GM23338 (cell line): ENCODE measurements around the gene GNB5.

Experiments
- CREB1 ChIP-seq: fragments of 250-450 bp; sonication (Bioruptor Pico); IDR thresholded peaks from 2 replicates; pipeline ENCODE4 v1.5.0; 2020; ENCODE audit warnings: low read depth, mild to moderate bottlenecking, moderate library complexity
- ETS1 ChIP-seq: IDR thresholded peaks from 2 replicates; pipeline ENCODE4 v1.6.1; 2016; ENCODE audit warnings: antibody characterized with exemption
- EZH2 ChIP-seq: fragments of 200-600 bp; sonication (generic); IDR thresholded peaks from one replicate; pipeline ENCODE4 v1.8.0; 2017; ENCODE audit warnings: antibody characterized with exemption, mild to moderate bottlenecking, low read depth; ENCODE audit not compliant: unreplicated experiment
- EZH2phosphoT487 ChIP-seq: fragments of 200-600 bp; sonication (generic); IDR thresholded peaks from one replicate; pipeline ENCODE4 v1.8.1; 2018; ENCODE audit warnings: antibody characterized with exemption; ENCODE audit not compliant: unreplicated experiment
- JUNB ChIP-seq: IDR thresholded peaks from one replicate; pipeline ENCODE4 v1.6.1; 2016; ENCODE audit warnings: antibody characterized with exemption; ENCODE audit not compliant: unreplicated experiment
- NANOG ChIP-seq: IDR thresholded peaks from 2 replicates; pipeline ENCODE4 v1.6.1; 2016; ENCODE audit warnings: antibody characterized with exemption, borderline replicate concordance
- POLR2AphosphoS5 ChIP-seq: IDR thresholded peaks from 2 replicates; pipeline ENCODE4 v1.6.1; 2016; ENCODE audit warnings: antibody characterized with exemption, low read depth
- STAT1 ChIP-seq: IDR thresholded peaks from one replicate; pipeline ENCODE4 v1.6.1; 2016; ENCODE audit warnings: antibody characterized with exemption; ENCODE audit not compliant: unreplicated experiment
- ZNF114 ChIP-seq: fragments of 250-450 bp; sonication (Bioruptor Pico); IDR thresholded peaks from 2 replicates; pipeline ENCODE4 v1.5.0; 2020; ENCODE audit warnings: mild to moderate bottlenecking, moderate library complexity
- ZNF331 ChIP-seq: fragments of 250-450 bp; sonication (Bioruptor Pico); IDR thresholded peaks from 2 replicates; pipeline ENCODE4 v1.5.0; 2020; ENCODE audit warnings: low read depth, mild to moderate bottlenecking, moderate library complexity
- ZNF462 ChIP-seq: fragments of 250-450 bp; sonication (Bioruptor Pico); IDR thresholded peaks from 2 replicates; pipeline ENCODE4 v1.5.0; 2020; ENCODE audit warnings: mild to moderate bottlenecking, moderate library complexity
- TF ChIP-seq, protein P1 (sequence below), 2 experiments: fragments of 200-600 bp in 1 of 2; sonication (generic) in 1 of 2; conservative IDR thresholded peaks; 2 replicates each; pipeline versions ENCODE4 v1.5.1 to v1.6.1; 2016 to 2017; ENCODE audit warnings: antibody characterized with exemption in 2 of 2, low read depth in 2 of 2, mild to moderate bottlenecking in 2 of 2, moderate library complexity in 1 of 2
- TF ChIP-seq, protein P2 (sequence below): IDR thresholded peaks from one replicate; pipeline ENCODE4 v1.6.1; 2018; ENCODE audit warnings: antibody characterized with exemption; ENCODE audit not compliant: unreplicated experiment

DNA sequence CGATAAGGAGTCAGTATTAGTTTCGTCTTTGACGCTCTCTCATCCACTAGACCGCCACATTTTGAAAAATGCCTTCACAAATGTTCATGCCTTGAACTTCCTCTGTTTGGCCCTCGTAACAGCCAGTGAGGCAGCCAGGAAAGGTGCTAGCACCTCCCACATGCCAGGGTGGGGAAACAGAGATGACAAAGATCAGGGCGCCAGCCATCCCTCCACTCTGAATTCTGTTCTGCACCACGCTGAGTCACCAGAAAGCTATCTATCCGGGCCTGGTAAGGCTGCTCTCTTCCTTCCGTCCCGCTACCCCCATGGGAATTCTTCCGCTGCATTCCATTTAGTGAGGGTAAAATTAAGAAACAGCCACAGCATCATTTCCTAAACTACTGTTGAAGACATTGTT, 47.3 kb downstream of the GNB5 start:
- no peak for TF ChIP-seq JUNB
- TF ChIP-seq, protein P1, sequence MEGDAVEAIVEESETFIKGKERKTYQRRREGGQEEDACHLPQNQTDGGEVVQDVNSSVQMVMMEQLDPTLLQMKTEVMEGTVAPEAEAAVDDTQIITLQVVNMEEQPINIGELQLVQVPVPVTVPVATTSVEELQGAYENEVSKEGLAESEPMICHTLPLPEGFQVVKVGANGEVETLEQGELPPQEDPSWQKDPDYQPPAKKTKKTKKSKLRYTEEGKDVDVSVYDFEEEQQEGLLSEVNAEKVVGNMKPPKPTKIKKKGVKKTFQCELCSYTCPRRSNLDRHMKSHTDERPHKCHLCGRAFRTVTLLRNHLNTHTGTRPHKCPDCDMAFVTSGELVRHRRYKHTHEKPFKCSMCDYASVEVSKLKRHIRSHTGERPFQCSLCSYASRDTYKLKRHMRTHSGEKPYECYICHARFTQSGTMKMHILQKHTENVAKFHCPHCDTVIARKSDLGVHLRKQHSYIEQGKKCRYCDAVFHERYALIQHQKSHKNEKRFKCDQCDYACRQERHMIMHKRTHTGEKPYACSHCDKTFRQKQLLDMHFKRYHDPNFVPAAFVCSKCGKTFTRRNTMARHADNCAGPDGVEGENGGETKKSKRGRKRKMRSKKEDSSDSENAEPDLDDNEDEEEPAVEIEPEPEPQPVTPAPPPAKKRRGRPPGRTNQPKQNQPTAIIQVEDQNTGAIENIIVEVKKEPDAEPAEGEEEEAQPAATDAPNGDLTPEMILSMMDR (conservative IDR thresholded peaks at IDR 0.05; ENCODE audit: low read depth in 2 of 2) = no peak
- TF ChIP-seq POLR2AphosphoS5 = no peak
- TF ChIP-seq EZH2phosphoT487 = no peak
- TF ChIP-seq EZH2 = no peak
- no peak for TF ChIP-seq NANOG
- TF ChIP-seq CREB1 = no peak
- no peak for TF ChIP-seq ETS1
- no peak for TF ChIP-seq ZNF114 (CRISPR knock-in tag)
- TF ChIP-seq, protein P2, sequence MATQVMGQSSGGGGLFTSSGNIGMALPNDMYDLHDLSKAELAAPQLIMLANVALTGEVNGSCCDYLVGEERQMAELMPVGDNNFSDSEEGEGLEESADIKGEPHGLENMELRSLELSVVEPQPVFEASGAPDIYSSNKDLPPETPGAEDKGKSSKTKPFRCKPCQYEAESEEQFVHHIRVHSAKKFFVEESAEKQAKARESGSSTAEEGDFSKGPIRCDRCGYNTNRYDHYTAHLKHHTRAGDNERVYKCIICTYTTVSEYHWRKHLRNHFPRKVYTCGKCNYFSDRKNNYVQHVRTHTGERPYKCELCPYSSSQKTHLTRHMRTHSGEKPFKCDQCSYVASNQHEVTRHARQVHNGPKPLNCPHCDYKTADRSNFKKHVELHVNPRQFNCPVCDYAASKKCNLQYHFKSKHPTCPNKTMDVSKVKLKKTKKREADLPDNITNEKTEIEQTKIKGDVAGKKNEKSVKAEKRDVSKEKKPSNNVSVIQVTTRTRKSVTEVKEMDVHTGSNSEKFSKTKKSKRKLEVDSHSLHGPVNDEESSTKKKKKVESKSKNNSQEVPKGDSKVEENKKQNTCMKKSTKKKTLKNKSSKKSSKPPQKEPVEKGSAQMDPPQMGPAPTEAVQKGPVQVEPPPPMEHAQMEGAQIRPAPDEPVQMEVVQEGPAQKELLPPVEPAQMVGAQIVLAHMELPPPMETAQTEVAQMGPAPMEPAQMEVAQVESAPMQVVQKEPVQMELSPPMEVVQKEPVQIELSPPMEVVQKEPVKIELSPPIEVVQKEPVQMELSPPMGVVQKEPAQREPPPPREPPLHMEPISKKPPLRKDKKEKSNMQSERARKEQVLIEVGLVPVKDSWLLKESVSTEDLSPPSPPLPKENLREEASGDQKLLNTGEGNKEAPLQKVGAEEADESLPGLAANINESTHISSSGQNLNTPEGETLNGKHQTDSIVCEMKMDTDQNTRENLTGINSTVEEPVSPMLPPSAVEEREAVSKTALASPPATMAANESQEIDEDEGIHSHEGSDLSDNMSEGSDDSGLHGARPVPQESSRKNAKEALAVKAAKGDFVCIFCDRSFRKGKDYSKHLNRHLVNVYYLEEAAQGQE = no peak
- TF ChIP-seq ZNF331 (CRISPR knock-in tag) = no peak
- TF ChIP-seq STAT1 = no peak
- TF ChIP-seq ZNF462 (CRISPR knock-in tag) = no peak
